Endothelial cell of umbilical vein (primary cell): ENCODE data around the gene PCTP. TPM values are rescaled to one million over a fixed set of nuclear protein-coding genes. Genes with fewer than 3 reads are reported as not detected.

Experiments
- BruUV-seq: library from RNA; stranded (reverse); fragments of 400-500 nt; replicated peaks from 2 replicates; lab custom pipeline; 2021; lab: Mats Ljungman, UMichigan
- CTCF ChIA-PET: fragments of 300-600, 350-600 bp; sonication (Branson Sonifier 250); formaldehyde crosslinking; loops from one replicate; lab custom pipeline; 2021; ENCODE audit warnings: antibody characterized with exemption, inconsistent platforms; lab: Charles Lee
- POLR2A ChIA-PET: fragments of 300-600, 350-600 bp; sonication (Branson Sonifier 250); formaldehyde crosslinking; loops from one replicate; lab custom pipeline; 2021; ENCODE audit warnings: antibody characterized with exemption, inconsistent platforms; lab: Charles Lee
- DNase-seq: peaks from one replicate; pipeline ENCODE4 v3.0.0-alpha.2; 2011; ENCODE audit warnings: low read depth, low spot score
- FAIRE-seq: peaks from 2 replicates; lab custom pipeline; 2011; peaks lifted over from hg19 to GRCh38; lab: Jason Lieb, UNC
- H2AFZ ChIP-seq: 2 replicates; pipeline ENCODE4 v1.6.0; 2012; ENCODE audit warnings: low read depth, low read length, control low read depth, inconsistent platforms
- H3K27ac ChIP-seq: 2 replicates; pipeline ENCODE4 v1.5.1; 2011; ENCODE audit warnings: low read depth, mild to moderate bottlenecking, control low read depth, low read length, moderate library complexity; ENCODE audit not compliant: insufficient read depth
- H3K27me3 ChIP-seq, 2 experiments: 2 replicates each; pipeline versions ENCODE4 v1.6.0 to v1.6.1; 2011; ENCODE audit warnings: low read length in 2 of 2, mixed read lengths in 1 of 2; ENCODE audit not compliant: control insufficient read depth in 2 of 2, insufficient read depth in 2 of 2
- H3K36me3 ChIP-seq, 2 experiments: 2 replicates in 1 of 2; 3 replicates in 1 of 2; pipeline ENCODE4 v1.5.1; 2011; ENCODE audit warnings: low read length in 2 of 2, mild to moderate bottlenecking in 1 of 2, moderate library complexity in 1 of 2; ENCODE audit not compliant: control insufficient read depth in 2 of 2, insufficient read depth in 2 of 2; ENCODE audit errors: extremely low read depth in 1 of 2
- H3K4me1 ChIP-seq: 3 replicates; pipeline ENCODE4 v1.5.1; 2011; ENCODE audit warnings: mild to moderate bottlenecking, low read length; ENCODE audit not compliant: control insufficient read depth, insufficient read depth; ENCODE audit errors: extremely low read depth
- H3K4me2 ChIP-seq: 2 replicates; pipeline ENCODE4 v1.6.1; 2011; ENCODE audit warnings: low read length, control low read depth, mixed read lengths; ENCODE audit not compliant: insufficient read depth
- H3K4me3 ChIP-seq, 3 experiments: fragments of 200-600 bp in 1 of 3; sonication (generic), shearing (Covaris generic) in 1 of 3; replicated peaks in 1 of 3; 2 replicates each; pipeline ENCODE4 v1.5.1; 2011 to 2016; ENCODE audit warnings: control low read depth in 3 of 3, low read length in 3 of 3, mild to moderate bottlenecking in 2 of 3, inconsistent platforms in 1 of 3, low read depth in 1 of 3, moderate library complexity in 1 of 3; ENCODE audit not compliant: insufficient read depth in 1 of 3
- H3K79me2 ChIP-seq: 2 replicates; pipeline ENCODE4 v1.6.0; 2012; ENCODE audit warnings: low read length, inconsistent platforms; ENCODE audit not compliant: control insufficient read depth, insufficient read depth
- H3K9ac ChIP-seq: replicated peaks from 2 replicates; pipeline ENCODE3; 2011; ENCODE audit warnings: low read length, control low read depth; ENCODE audit not compliant: insufficient read depth; ENCODE audit errors: extremely low read depth
- H3K9me1 ChIP-seq: replicated peaks from 3 replicates; pipeline ENCODE4 v1.6.0; 2011; ENCODE audit warnings: mild to moderate bottlenecking, low read length; ENCODE audit not compliant: control insufficient read depth, insufficient read depth; ENCODE audit errors: extremely low read depth
- H3K9me3 ChIP-seq: replicated peaks from 2 replicates; pipeline ENCODE4 v1.5.1; 2012; ENCODE audit warnings: low read length, inconsistent platforms; ENCODE audit not compliant: control insufficient read depth, insufficient read depth
- H4K20me1 ChIP-seq: replicated peaks from 2 replicates; pipeline ENCODE3; 2011; ENCODE audit warnings: mild to moderate bottlenecking, low read length; ENCODE audit not compliant: control insufficient read depth, insufficient read depth; ENCODE audit errors: extremely low read depth
- CTCF ChIP-seq, 2 donors: IDR thresholded peaks; 1 replicate in 1 of 2; 2 replicates in 1 of 2; pipeline ENCODE4 v1.5.1; 2011; ENCODE audit warnings: low read length in 2 of 2, mild to moderate bottlenecking in 2 of 2, moderate library complexity in 2 of 2, control low read depth in 1 of 2, inconsistent platforms in 1 of 2, low read depth in 1 of 2; ENCODE audit not compliant: insufficient read depth in 1 of 2; ENCODE audit errors: extremely low read depth in 1 of 2
- EZH2 ChIP-seq: IDR thresholded peaks from 2 replicates; pipeline ENCODE4 v1.6.1; 2012; ENCODE audit warnings: borderline replicate concordance, low read depth, mild to moderate bottlenecking, moderate library complexity, low read length, inconsistent platforms; ENCODE audit not compliant: severe bottlenecking
- FOS ChIP-seq: IDR thresholded peaks from 2 replicates; pipeline ENCODE4 v1.6.1; 2011; ENCODE audit warnings: mild to moderate bottlenecking, low read length, moderate library complexity, borderline replicate concordance; ENCODE audit not compliant: insufficient read depth
- GATA2 ChIP-seq: IDR thresholded peaks from 2 replicates; pipeline ENCODE4 v1.7.0; 2011; ENCODE audit warnings: low read depth, mild to moderate bottlenecking, moderate library complexity, mixed read lengths, low read length; ENCODE audit not compliant: insufficient read length, insufficient read depth
- JUN ChIP-seq: IDR thresholded peaks from 2 replicates; pipeline ENCODE4 v1.6.1; 2011; ENCODE audit warnings: borderline replicate concordance, low read depth; ENCODE audit not compliant: insufficient read length, insufficient read depth
- MAX ChIP-seq: IDR thresholded peaks from 2 replicates; pipeline ENCODE4 v1.6.1; 2011; ENCODE audit not compliant: insufficient read depth, insufficient read length
- MYC ChIP-seq: IDR thresholded peaks from one replicate; pipeline ENCODE4 v1.6.1; 2011; ENCODE audit warnings: mild to moderate bottlenecking, low read depth, low read length
- POLR2A ChIP-seq: IDR thresholded peaks from 2 replicates; pipeline ENCODE4 v1.6.1; 2012; ENCODE audit warnings: low read depth, mild to moderate bottlenecking, control low read depth, low read length
- POLR2AphosphoS5 ChIP-seq: IDR thresholded peaks from 2 replicates; pipeline ENCODE4 v1.6.1; 2012; ENCODE audit warnings: low read depth, mild to moderate bottlenecking, control low read depth, low read length, moderate library complexity; ENCODE audit not compliant: insufficient read depth
- dilution Hi-C: fragments of 300-500 bp; cut with MboI; formaldehyde crosslinking; loops from one replicate; pipeline ENCODE4 v1.15.0; 2019; ENCODE audit warnings: low sequenced_read_pairs; ENCODE audit not compliant: extremely low pct_ligation_motif_present
- intact Hi-C: fragments of 100-400 bp; cut with micrococcal nuclease; formaldehyde crosslinking; loops from one replicate; pipeline ENCODE4 v1.10.0; 2022
- polyA plus RNA-seq, 4 experiments: library from polyadenylated mRNA; depleted of rRNA in 3 of 4; stranded (reverse) in 3 of 4; unstranded in 1 of 4; fragments of >200 nt; gene quantifications; 2 replicates each; pipeline versions ENCODE4 v1.2.1 to v1.2.3, GENCODE V29; 2011 to 2012; ENCODE audit warnings: missing spikeins in 1 of 4
- total RNA-seq: library from RNA; stranded (reverse); gene quantifications from 2 replicates; pipeline ENCODE4 v1.2.3, GENCODE V29; 2021

The PCTP gene
- total and polyA plus RNA-seq, 2 donors (not counting 3 experiments of a cell fraction or from before 2014, with no cell fraction given) = 13.5 to 18.3 TPM

GRCh38 chr17:55772086-55772485 is 21.2 kb downstream of the PCTP start:
- TF ChIP-seq GATA2 (no peak), MAX (no peak), MYC (no peak), FOS (no peak), EZH2 (no peak), POLR2AphosphoS5 (no peak), JUN (no peak), POLR2A (no peak), CTCF (IDR thresholded peaks at IDR 0.05; ENCODE audit: extremely low read depth in 1 of 2, insufficient read depth in 1 of 2, low read depth in 1 of 2, low read length in 2 of 2) (no peak)
- H3K27me3 ChIP-seq = no peaks in the 10 kb centered on the region
- ChIA-PET CTCF (interaction anchor here (0.7 to 4.5 kb wide), 10 partner anchors 11 to 258 kb away, joined by 3 to 60 read pairs (median 6); partner anchors contain the start of genes PCTP and TMEM100), POLR2A (no interaction called here)
- no peak overlapping the region for H3K27ac ChIP-seq
- DNase-seq (no peak), FAIRE-seq (no peak)
- no peaks in the 10 kb centered on the region for H3K9me1 ChIP-seq
- no peak overlapping the region for H3K9ac ChIP-seq
- no peaks in the 10 kb centered on the region for H3K9me3 ChIP-seq
- no peaks in the 10 kb centered on the region for H3K79me2 ChIP-seq
- H2AFZ ChIP-seq = no peak overlapping the region
- no peak overlapping the region for H3K4me3 ChIP-seq
- BruUV-seq = no TSS peak
- intact Hi-C loops (loop anchor here (10.0 kb wide), 1 partner anchor 543 kb away; no protein-coding TSS in a partner anchor), dilution Hi-C loops (no loop called here)
- no peaks in the 10 kb centered on the region for H4K20me1 ChIP-seq
- H3K4me1 ChIP-seq = no peaks in the 10 kb centered on the region
- peaks cover 7 to 29% of the 10 kb centered on the region in 2 experiments for H3K36me3 ChIP-seq
- no peak overlapping the region for H3K4me2 ChIP-seq
